ENCODE data around the gene CDKN2B. TPM values are rescaled to one million over a fixed set of nuclear protein-coding genes. Genes with fewer than 3 reads are reported as not detected.

Gene CDKN2B
- total RNA-seq, 1 experiment from 2014 or later: not detected

DNA sequence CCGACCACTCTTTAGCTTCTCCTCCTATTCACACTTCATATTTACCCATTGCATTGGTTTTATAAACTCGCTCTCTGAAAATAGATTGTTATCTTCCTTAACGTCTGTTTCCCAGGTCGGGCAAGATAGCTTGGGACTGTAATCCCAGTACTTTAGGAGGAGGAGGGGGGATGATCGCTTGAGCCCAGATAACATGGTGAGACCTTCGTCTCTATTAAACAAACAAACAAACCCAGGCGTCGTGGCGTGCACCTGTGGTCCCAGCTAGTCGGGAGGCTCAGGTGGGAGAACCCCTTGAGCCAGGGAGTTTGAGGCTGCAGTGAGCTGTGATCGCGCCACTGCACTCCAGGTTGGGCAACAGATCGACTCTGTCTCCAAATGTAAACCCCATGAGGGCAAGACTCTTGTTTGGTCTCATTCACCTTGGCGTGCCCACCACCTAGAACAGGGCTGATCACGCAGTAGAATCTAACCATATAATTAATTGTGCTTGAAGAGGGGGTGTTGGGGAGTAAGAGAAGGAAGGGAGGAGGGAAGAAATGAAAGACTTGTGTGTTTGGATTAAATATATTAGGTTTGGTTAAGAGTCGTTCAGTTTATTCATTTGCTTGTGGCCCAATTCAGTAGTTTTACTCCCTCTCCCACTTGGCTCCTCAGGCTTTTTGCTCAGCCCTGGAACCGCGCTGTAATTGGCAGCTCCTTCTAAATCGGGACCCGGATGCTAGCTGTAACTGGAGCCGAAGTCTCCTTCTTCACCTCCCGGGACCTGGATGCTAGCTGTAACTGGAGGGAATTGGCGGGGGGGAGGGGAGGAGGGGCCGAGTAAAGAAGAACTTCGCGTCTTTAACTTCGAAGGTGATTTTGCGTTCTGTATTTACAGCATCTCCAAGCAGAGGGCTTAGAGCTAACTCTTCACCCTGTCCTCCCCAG, 39.8 kb downstream of the CDKN2B start:
- intact Hi-C loops (cut with micrococcal nuclease): no loop called here
- ChIA-PET POLR2A (no interaction called here), CTCF (no interaction called here)
- TF ChIP-seq, protein P1, sequence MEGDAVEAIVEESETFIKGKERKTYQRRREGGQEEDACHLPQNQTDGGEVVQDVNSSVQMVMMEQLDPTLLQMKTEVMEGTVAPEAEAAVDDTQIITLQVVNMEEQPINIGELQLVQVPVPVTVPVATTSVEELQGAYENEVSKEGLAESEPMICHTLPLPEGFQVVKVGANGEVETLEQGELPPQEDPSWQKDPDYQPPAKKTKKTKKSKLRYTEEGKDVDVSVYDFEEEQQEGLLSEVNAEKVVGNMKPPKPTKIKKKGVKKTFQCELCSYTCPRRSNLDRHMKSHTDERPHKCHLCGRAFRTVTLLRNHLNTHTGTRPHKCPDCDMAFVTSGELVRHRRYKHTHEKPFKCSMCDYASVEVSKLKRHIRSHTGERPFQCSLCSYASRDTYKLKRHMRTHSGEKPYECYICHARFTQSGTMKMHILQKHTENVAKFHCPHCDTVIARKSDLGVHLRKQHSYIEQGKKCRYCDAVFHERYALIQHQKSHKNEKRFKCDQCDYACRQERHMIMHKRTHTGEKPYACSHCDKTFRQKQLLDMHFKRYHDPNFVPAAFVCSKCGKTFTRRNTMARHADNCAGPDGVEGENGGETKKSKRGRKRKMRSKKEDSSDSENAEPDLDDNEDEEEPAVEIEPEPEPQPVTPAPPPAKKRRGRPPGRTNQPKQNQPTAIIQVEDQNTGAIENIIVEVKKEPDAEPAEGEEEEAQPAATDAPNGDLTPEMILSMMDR (IDR thresholded peaks at IDR 0.05; ENCODE audit: unreplicated experiment): no peak
- Mint-ChIP-seq H3K36me3 (ENCODE audit: insufficient read depth, unreplicated experiment) (no peaks in the 10 kb centered on the region), H3K27ac (ENCODE audit: low read depth, unreplicated experiment) (no peak overlapping the region), H3K9me3 (ENCODE audit: unreplicated experiment) (no peaks in the 10 kb centered on the region), H3K27me3 (ENCODE audit: insufficient read depth, unreplicated experiment) (no peaks in the 10 kb centered on the region), H3K4me3 (ENCODE audit: unreplicated experiment) (no peak overlapping the region), H3K4me1 (ENCODE audit: insufficient read depth, unreplicated experiment) (no peaks in the 10 kb centered on the region)
- no peak for DNase-seq (ENCODE audit: unreplicated experiment)
- BruUV-seq (replicated peaks): no TSS peak

DNA sequence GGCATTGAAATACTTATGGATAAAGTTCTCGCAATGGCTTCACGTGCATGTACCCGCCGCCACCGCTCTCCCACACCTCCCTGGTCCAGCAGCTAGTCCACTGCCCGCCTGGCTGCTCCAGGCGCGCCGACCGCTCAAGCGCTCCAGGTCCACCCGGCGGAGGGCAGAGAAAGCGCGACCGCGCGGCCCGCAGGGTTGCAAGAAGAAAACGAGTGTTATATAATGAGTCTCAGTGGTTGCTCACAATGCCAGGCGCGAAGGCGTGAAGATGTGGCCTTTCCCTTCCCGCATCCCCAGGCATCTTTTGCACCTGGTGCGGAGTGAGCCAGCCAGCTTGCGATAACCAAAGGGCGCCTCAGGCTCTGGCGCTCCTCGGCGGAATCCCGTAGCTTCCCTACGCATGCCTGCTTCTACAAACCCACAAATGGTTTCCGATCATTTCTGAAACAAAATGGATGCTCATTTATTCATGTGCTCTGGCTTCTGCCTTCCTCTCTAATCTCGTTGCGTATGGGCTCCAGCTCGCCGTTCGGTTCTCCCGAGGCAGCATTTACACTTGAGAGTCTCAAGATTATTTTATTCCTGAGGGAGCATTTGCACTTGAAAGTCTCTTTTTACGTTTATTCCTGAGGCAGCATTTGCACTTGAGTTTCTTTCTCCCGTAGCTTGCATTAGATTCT, 40.6 kb downstream of the CDKN2B start:
- Mint-ChIP-seq H3K27me3 (ENCODE audit: insufficient read depth, unreplicated experiment) (no peaks in the 10 kb centered on the region), H3K9me3 (ENCODE audit: unreplicated experiment) (no peaks in the 10 kb centered on the region), H3K36me3 (ENCODE audit: insufficient read depth, unreplicated experiment) (no peaks in the 10 kb centered on the region), H3K4me1 (ENCODE audit: insufficient read depth, unreplicated experiment) (no peaks in the 10 kb centered on the region), H3K4me3 (ENCODE audit: unreplicated experiment) (no peak overlapping the region), H3K27ac (ENCODE audit: low read depth, unreplicated experiment) (no peak overlapping the region)
- intact Hi-C loops (cut with micrococcal nuclease): no loop called here
- no peak for DNase-seq (ENCODE audit: unreplicated experiment)
- BruUV-seq (replicated peaks): no TSS peak
- TF ChIP-seq, protein P1 (IDR thresholded peaks at IDR 0.05; ENCODE audit: unreplicated experiment): no peak
- POLR2A ChIA-PET: no interaction called here
- CTCF ChIA-PET: no interaction called here

DNA sequence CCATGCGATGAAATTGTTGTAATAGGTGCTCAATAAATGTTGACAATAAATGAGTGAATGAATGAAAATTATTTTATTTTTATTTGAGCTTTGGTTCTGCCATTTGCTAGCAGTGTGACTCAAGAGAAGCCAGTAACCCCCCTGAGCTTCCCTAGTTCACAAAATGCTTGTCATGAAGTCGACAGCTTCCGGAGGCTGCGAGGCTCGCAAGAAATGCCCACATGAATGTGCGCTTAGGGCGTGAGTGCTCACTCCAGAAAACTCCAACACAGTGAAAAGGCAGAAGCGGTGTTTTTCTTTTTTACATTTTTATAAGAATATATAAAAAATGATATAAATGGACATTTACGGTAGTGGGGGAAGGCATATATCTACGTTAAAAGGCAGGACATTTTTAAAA, 41.4 kb downstream of the CDKN2B start:
- intact Hi-C loops (cut with micrococcal nuclease): no loop called here
- CTCF ChIA-PET: no interaction called here
- no peaks in the 10 kb centered on the region for H3K27me3 Mint-ChIP-seq (ENCODE audit: insufficient read depth, unreplicated experiment)

DNA sequence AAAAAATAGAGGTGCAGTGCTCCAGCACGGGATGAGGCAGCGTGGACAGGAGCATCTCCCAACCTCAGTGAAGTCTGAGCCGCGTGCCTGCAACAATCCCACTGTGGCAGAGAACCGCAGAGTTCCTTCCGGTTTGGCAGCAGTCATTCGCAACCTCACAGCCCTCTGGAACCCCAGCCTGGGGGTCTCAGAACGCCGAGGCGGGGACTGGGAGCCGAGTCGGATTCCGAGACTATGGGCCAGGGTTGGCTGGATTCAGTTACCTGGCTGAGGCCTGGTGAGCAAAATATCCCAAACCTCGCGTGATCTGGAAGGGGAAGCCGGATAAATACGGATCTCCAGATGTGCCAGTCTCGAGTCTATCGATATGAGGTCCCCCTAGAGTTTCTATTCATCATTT, 41.9 kb downstream of the CDKN2B start:
- TF ChIP-seq, protein P1 (IDR thresholded peaks at IDR 0.05; ENCODE audit: unreplicated experiment): no peak
- BruUV-seq (replicated peaks): no TSS peak
- intact Hi-C loops (cut with micrococcal nuclease): no loop called here
- DNase-seq (ENCODE audit: unreplicated experiment): no peak
- ChIA-PET POLR2A (no interaction called here), CTCF (no interaction called here)
- Mint-ChIP-seq H3K27ac (ENCODE audit: low read depth, unreplicated experiment) (no peak overlapping the region), H3K9me3 (ENCODE audit: unreplicated experiment) (no peaks in the 10 kb centered on the region), H3K4me1 (ENCODE audit: insufficient read depth, unreplicated experiment) (no peaks in the 10 kb centered on the region), H3K36me3 (ENCODE audit: insufficient read depth, unreplicated experiment) (no peaks in the 10 kb centered on the region), H3K4me3 (ENCODE audit: unreplicated experiment) (no peak overlapping the region), H3K27me3 (ENCODE audit: insufficient read depth, unreplicated experiment) (no peaks in the 10 kb centered on the region)

More for the DNA sequence above, 41.4 kb downstream of the CDKN2B start:
- no peak for DNase-seq (ENCODE audit: unreplicated experiment)
- TF ChIP-seq, protein P1 (IDR thresholded peaks at IDR 0.05; ENCODE audit: unreplicated experiment): no peak
- no peak overlapping the region for H3K27ac Mint-ChIP-seq (ENCODE audit: low read depth, unreplicated experiment)
- POLR2A ChIA-PET: no interaction called here
- BruUV-seq (replicated peaks): no TSS peak
- no peaks in the 10 kb centered on the region for H3K36me3 Mint-ChIP-seq (ENCODE audit: insufficient read depth, unreplicated experiment)
- H3K4me1 Mint-ChIP-seq (ENCODE audit: insufficient read depth, unreplicated experiment): no peaks in the 10 kb centered on the region
- no peak overlapping the region for H3K4me3 Mint-ChIP-seq (ENCODE audit: unreplicated experiment)
- H3K9me3 Mint-ChIP-seq (ENCODE audit: unreplicated experiment): no peaks in the 10 kb centered on the region
